ENCODE results near the gene PTPA. TPM values are rescaled to one million over a fixed set of nuclear protein-coding genes. Genes with fewer than 3 reads are reported as not detected.

The PTPA gene
- total and polyA plus RNA-seq, 9 of the 15 experiments (the other 6 are each of a cell fraction or from before 2014, with no cell fraction given): 1.7 to 121 (median 72.6) TPM

DNA sequence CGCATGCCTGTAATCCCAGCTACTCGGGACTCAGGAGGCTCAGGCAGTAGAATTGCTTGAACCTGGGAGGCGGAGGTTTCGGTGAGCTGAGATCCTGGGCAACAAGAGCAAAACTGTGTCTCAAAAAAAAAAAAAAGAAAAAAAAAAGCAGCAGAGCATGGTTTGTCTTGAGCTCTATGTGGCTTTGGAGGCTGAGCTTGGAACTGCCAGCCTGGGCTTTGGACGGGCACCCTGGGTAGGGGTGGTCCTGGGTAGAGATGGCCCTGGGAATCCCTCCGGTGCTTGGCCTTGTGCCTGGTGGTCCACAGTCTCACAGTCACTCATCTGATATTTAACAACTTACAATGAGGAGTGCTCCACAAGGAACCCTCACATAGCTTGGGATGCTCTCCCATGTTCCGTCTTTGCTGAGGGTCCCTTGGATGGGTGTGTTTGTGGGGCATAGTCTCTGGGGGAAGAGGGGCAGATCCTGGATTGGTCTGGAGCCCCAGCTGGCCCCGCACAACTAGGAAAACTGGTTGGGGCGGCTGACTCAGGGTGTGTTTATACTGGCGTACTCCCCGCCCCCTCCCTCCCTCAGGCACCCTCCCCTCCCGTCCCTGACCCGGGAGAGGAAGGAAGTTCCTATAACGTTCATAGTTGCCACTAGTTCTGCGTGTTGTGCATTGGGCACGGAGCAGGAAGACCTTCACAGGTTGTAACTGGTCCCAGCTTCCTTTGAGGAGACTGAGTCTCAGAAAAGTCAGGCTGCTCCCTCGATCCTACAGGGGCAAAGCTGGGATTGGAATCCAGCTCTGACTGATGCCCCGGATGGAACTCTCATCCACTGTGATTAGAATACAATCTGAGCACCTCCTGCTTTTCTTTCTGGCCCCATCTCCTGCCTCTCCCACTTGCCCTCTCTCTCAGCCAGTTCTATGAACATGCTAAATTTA, 55.7 kb downstream of the PTPA start (continued):
- TF ChIP-seq MAZ (CRISPR knock-in tag; conservative IDR thresholded peaks at IDR 0.05 in 1 of 2, IDR thresholded peaks at IDR 0.05 in 1 of 2): peak; percentile 46 to 87; a peak in 2 of 4 replicates
- TF ChIP-seq ZNF639 (CRISPR knock-in tag; conservative IDR thresholded peaks at IDR 0.05 in 1 of 2, IDR thresholded peaks at IDR 0.05 in 1 of 2): 0 out of 4 replicates have a peak, but pooled peaks of 1 of the 2 experiments have one; percentile 16
- peak; percentile 44; the same call in 1 of the 2 replicates for TF ChIP-seq PHF8 (IDR thresholded peaks at IDR 0.05; ENCODE audit: borderline replicate concordance, low read length)
- TF ChIP-seq VEZF1 (CRISPR knock-in tag; IDR thresholded peaks at IDR 0.05): peak; percentile 80
- peak; percentile 54 to 67 for TF ChIP-seq KDM1A (IDR thresholded peaks at IDR 0.05)
- TF ChIP-seq CTBP1 (IDR thresholded peaks at IDR 0.05; ENCODE audit: borderline replicate concordance): no peak
- TF ChIP-seq MTA3 (IDR thresholded peaks at IDR 0.05; ENCODE audit: borderline replicate concordance): no peak
- 0 out of 2 replicates have a peak, but pooled peaks have one; percentile 10 for TF ChIP-seq CXXC5 (CRISPR knock-in tag; IDR thresholded peaks at IDR 0.05)
- TF ChIP-seq, protein P1, sequence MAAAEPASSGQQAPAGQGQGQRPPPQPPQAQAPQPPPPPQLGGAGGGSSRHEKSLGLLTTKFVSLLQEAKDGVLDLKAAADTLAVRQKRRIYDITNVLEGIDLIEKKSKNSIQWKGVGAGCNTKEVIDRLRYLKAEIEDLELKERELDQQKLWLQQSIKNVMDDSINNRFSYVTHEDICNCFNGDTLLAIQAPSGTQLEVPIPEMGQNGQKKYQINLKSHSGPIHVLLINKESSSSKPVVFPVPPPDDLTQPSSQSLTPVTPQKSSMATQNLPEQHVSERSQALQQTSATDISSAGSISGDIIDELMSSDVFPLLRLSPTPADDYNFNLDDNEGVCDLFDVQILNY (CRISPR knock-in tag; IDR thresholded peaks at IDR 0.05): no peak
- no peak for TF ChIP-seq ZNF592 (IDR thresholded peaks at IDR 0.05)
- 0 out of 2 replicates have a peak, but pooled peaks have one; percentile 37 for TF ChIP-seq TFAP4 (CRISPR knock-in tag; IDR thresholded peaks at IDR 0.05; ENCODE audit: borderline replicate concordance)
- TF ChIP-seq TCF7L2 (IDR thresholded peaks at IDR 0.05; ENCODE audit: low read depth, low read length): no peak
- TF ChIP-seq POLR2G (IDR thresholded peaks at IDR 0.05; ENCODE audit: low read depth, low read length): 0 out of 2 replicates have a peak, but pooled peaks have one; percentile 35
